Gastrocnemius medialis (tissue), 4 donors: ENCODE measurements around the gene FCHSD2. TPM values are rescaled to one million over a fixed set of nuclear protein-coding genes. Genes with fewer than 3 reads are reported as not detected.
"Not testable (repeated sequence)": the region's sequence is repeated elsewhere in the genome, so short reads cannot be mapped to it uniquely, and the experiment has no call there.

Experiments
- ATAC-seq, 2 donors: fragments of 150-250 bp; one replicate each; pipeline ENCODE4 v1.9.1; 2016
- DNase-seq, 2 donors: peaks; one replicate each; pipeline ENCODE4 v3.0.0-alpha.2; 2019
- H3K27ac ChIP-seq, 4 donors: fragments of 200-600 bp; sonication (generic); 1 replicate in 1 of 4; 2 replicates in 3 of 4; pipeline ENCODE4 v1.5.1; 2016 to 2018; ENCODE audit warnings: mild to moderate bottlenecking in 2 of 4, moderate library complexity in 1 of 4
- H3K27me3 ChIP-seq, 3 donors: fragments of 200-600 bp; sonication (generic) in 2 of 3; 1 replicate in 1 of 3; 2 replicates in 2 of 3; pipeline versions ENCODE4 v1.5.1 to v1.6.0; 2016 to 2019; ENCODE audit warnings: mild to moderate bottlenecking in 1 of 3, moderate library complexity in 1 of 3
- H3K36me3 ChIP-seq, 2 donors: fragments of 200-600 bp; sonication (generic) in 1 of 2; one replicate each; pipeline ENCODE4 v1.5.1; 2017 to 2018
- H3K4me1 ChIP-seq, 2 donors: fragments of 200-600 bp; sonication (generic) in 1 of 2; one replicate each; pipeline ENCODE4 v1.5.1; 2016 to 2017; ENCODE audit warnings: mild to moderate bottlenecking in 2 of 2
- H3K4me3 ChIP-seq, 4 donors: fragments of 200-600 bp; sonication (generic) in 3 of 4; 1 replicate in 1 of 4; 2 replicates in 3 of 4; pipeline ENCODE4 v1.5.1; 2016 to 2019; ENCODE audit warnings: mild to moderate bottlenecking in 2 of 4
- H3K9me3 ChIP-seq, 3 donors: fragments of 200-600 bp; sonication (generic) in 2 of 3; 1 replicate in 1 of 3; 2 replicates in 2 of 3; pipeline ENCODE4 v1.5.1; 2016 to 2019
- POLR2A ChIP-seq, 2 donors: fragments of 450-650 bp; IDR thresholded peaks; one replicate each; pipeline ENCODE4 v1.6.1; 2017; ENCODE audit warnings: antibody characterized with exemption in 2 of 2, mild to moderate bottlenecking in 2 of 2, moderate library complexity in 2 of 2
- in situ Hi-C, 4 donors: fragments of 200-750 bp; cut with MboI; loops; one replicate each; pipeline versions ENCODE4 v1.15.0 to v1.8.0; 2017; ENCODE audit warnings: low sequenced_read_pairs in 4 of 4
- intact Hi-C: fragments of 100-400 bp; cut with DNase I; formaldehyde crosslinking; loops from one replicate; pipeline ENCODE4 v1.15.1; 2023; ENCODE audit warnings: low total_unique reads
- total RNA-seq, 4 donors: library from RNA; depleted of rRNA; stranded (reverse); fragments of >200 nt; gene quantifications; one replicate each; pipeline versions ENCODE4 v1.1.0 to v1.2.3, GENCODE V29; 2016
- TF ChIP-seq, protein P1 (sequence below), 5 experiments: fragments of 450-650 bp in 3 of 5; fragments of 200-600 bp in 2 of 5; sonication (generic) in 2 of 5; IDR thresholded peaks in 4 of 5; conservative IDR thresholded peaks in 1 of 5; 1 replicate in 4 of 5; 2 replicates in 1 of 5; pipeline ENCODE4 v1.5.1; 2016 to 2019; ENCODE audit warnings: antibody characterized with exemption in 5 of 5, mild to moderate bottlenecking in 3 of 5, moderate library complexity in 3 of 5

FCHSD2 gene
- total RNA-seq, 4 donors from 2014 or later: 5.6 to 10.0 (median 8.0) TPM

DNA sequence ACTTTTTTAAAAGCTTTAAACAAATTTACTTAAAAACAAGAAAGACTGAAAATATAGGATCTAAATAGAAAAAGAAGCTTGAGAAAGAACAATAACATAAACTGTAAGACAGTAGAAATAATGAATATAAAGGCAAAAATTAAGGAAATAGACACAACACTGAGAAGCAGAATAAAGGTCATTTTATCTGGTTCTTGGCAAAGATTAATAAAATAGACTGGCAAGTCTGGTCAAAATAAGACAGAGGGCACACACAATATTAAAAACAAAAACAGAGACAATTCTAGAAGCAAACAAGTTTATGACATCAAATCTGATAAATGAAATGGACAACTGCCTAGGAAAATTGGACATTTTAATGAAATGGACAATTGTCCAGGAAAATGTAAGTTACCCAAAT is 222.1 kb downstream of the FCHSD2 start:
- DNase-seq (no peak), ATAC-seq (no peak)
- Histone ChIP-seq H3K27ac (no peak overlapping the region), H3K27me3 (no peaks in the 10 kb centered on the region), H3K4me3 (no peak overlapping the region), H3K36me3 (no peaks in the 10 kb centered on the region), H3K9me3 (no peaks in the 10 kb centered on the region), H3K4me1 (peaks cover 4 to 7% of the 10 kb centered on the region in 2 donors)
- in situ Hi-C loops: loop anchor here in 3 of 4 donors (10.0 kb wide), 1 partner anchor 255 kb away; no protein-coding TSS in a partner anchor
- intact Hi-C loops: loop anchor here (10.0 kb wide), 1 partner anchor 225 kb away; the partner anchor contains the start of gene FCHSD2
- TF ChIP-seq, protein P1, sequence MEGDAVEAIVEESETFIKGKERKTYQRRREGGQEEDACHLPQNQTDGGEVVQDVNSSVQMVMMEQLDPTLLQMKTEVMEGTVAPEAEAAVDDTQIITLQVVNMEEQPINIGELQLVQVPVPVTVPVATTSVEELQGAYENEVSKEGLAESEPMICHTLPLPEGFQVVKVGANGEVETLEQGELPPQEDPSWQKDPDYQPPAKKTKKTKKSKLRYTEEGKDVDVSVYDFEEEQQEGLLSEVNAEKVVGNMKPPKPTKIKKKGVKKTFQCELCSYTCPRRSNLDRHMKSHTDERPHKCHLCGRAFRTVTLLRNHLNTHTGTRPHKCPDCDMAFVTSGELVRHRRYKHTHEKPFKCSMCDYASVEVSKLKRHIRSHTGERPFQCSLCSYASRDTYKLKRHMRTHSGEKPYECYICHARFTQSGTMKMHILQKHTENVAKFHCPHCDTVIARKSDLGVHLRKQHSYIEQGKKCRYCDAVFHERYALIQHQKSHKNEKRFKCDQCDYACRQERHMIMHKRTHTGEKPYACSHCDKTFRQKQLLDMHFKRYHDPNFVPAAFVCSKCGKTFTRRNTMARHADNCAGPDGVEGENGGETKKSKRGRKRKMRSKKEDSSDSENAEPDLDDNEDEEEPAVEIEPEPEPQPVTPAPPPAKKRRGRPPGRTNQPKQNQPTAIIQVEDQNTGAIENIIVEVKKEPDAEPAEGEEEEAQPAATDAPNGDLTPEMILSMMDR (IDR thresholded peaks at IDR 0.05 in 4 of 5, conservative IDR thresholded peaks at IDR 0.05 in 1 of 5): no peak
- TF ChIP-seq POLR2A (IDR thresholded peaks at IDR 0.05): no peak

DNA sequence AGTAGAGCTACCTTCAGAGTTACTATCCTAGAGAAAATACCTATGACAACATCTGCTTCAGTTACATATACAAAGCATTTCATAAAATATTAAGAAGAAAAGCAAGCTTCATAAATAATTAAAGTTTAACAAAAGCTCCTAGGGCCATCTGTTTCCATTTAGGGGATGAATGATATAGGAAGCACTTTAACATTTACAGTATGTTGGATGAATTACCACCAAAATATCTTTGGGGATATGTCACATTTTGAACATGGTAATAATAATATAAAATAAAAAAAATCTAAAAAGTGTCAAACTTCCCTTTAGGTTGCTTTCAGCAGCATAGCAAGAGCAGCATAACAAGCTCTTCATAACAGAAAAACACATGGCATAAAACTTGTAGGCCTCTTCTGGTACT is 223.3 kb downstream of the FCHSD2 start:
- Histone ChIP-seq H3K4me1 (peaks cover 4 to 7% of the 10 kb centered on the region in 2 donors), H3K36me3 (no peaks in the 10 kb centered on the region), H3K4me3 (no peak overlapping the region), H3K27me3 (no peaks in the 10 kb centered on the region), H3K27ac (no peak overlapping the region), H3K9me3 (no peaks in the 10 kb centered on the region)
- intact Hi-C loops: no loop called here
- in situ Hi-C loops: no loop called here
- DNase-seq (no peak), ATAC-seq (no peak)
- TF ChIP-seq, protein P1 (IDR thresholded peaks at IDR 0.05 in 4 of 5, conservative IDR thresholded peaks at IDR 0.05 in 1 of 5): no peak
- no peak for TF ChIP-seq POLR2A (IDR thresholded peaks at IDR 0.05)

DNA sequence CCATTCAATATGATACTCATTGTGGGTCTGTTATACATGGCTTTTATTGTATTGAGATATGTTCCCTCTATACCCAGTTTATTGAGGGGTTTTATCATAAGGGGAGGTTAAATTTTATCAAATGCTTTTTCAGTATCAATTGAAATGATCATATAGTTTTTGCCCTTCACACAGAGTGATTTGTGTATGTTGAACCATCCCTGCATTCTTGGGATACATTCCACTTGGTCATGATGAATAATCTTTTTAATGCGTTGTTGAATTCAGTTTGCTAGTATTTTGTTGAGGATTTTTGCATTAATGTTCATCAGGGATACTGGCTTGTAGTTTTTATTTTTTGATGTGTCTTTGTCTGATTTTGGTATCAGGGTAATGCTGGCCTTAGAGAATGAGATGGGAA is 229.9 kb downstream of the FCHSD2 start:
- H3K4me3 ChIP-seq: no peak overlapping the region
- no peak for ATAC-seq
- no peak for DNase-seq
- in situ Hi-C loops (no loop called here), intact Hi-C loops (no loop called here)
- H3K27ac ChIP-seq: no peak overlapping the region
- no peaks in the 10 kb centered on the region for H3K9me3 ChIP-seq
- H3K4me1 ChIP-seq: no peaks in the 10 kb centered on the region
- H3K27me3 ChIP-seq: no peaks in the 10 kb centered on the region
- TF ChIP-seq POLR2A (IDR thresholded peaks at IDR 0.05): no peak
- TF ChIP-seq, protein P1 (IDR thresholded peaks at IDR 0.05 in 4 of 5, conservative IDR thresholded peaks at IDR 0.05 in 1 of 5): no peak
- no peaks in the 10 kb centered on the region for H3K36me3 ChIP-seq

DNA sequence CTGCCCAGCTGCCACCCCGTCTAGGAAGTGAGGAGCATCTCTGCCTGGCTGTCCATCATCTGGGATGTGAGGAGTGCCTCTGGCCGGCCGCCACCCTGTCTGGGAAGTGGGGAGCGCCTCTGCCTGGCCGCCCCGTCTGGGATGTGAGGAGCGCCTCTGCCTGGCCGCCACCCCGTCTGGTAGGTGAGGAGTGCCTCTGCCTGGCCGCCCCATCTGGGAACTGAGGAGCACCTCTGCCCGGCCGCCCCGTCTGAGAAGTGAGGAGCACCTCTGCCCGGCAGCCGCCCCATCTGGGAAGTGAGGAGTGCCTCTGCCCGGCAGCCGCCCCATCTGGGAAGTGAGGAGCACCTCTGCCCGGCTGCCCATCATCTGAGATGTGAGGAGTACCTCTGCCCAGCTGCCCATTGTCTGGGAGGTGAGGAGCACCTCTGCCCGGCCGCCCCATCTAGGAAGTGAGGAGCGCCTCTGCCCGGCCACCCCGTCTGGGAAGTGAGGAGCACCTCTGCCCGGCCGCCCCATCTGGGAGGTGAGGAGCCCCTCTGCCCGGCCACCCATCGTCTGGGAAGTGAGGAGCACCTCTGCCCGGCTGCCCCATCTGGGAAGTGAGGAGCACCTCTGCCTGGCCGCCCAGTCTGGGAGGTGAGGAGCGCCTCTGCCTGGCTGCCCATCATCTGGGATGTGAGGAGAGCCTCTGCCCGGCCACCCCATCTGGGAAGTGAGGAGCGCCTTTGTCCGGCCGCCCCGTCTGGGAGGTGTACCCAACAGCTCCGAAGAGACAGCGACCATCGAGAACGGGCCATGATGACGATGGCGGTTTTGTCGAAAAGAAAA is 232.3 kb downstream of the FCHSD2 start:
- H3K9me3 ChIP-seq, H3K4me1 ChIP-seq, ATAC-seq: not testable (repeated sequence)

DNA sequence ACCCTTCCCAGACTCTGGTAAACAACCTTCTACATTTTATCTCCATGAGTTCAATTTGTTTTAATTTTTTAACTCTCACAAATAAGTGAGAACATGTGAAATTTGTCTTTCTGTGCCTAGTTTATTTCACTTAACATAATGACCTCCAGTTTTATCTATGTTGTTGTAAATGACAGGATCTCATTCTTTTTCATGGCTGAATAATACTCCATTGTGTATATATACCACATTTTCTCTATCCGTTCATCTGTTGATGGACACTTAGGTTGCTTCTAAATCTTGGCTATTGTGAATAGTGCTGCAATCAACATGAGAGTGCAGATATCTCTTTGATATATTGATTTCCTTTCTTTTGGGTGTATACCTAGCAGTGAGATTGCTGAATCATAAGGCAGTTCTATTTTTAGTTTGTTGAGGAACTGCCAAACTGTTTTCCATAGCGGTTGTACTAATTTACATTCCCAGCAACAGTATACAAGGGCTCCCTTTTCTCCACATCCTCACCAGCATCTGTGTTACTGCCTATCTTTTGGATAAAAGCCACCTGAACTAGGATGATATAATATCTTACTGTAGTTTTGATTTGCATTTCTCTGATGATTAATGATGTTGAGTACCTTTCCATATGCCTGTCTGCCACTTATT is 234.0 kb downstream of the FCHSD2 start:
- Histone ChIP-seq H3K4me3 (no peak overlapping the region), H3K36me3 (peaks cover 0 to 4% of the 10 kb centered on the region in 2 donors), H3K27me3 (no peaks in the 10 kb centered on the region), H3K27ac (no peak overlapping the region), H3K9me3 (peaks cover 0 to 2% (median 0%) of the 10 kb centered on the region in 3 donors), H3K4me1 (no peaks in the 10 kb centered on the region)
- TF ChIP-seq, protein P1 (IDR thresholded peaks at IDR 0.05 in 4 of 5, conservative IDR thresholded peaks at IDR 0.05 in 1 of 5): no peak
- TF ChIP-seq POLR2A (IDR thresholded peaks at IDR 0.05): no peak
- DNase-seq: no peak
- intact Hi-C loops: no loop called here
- in situ Hi-C loops: no loop called here
- ATAC-seq: no peak

More for the DNA sequence above, 232.3 kb downstream of the FCHSD2 start:
- in situ Hi-C loops, intact Hi-C loops, H3K27me3 ChIP-seq, DNase-seq, H3K36me3 ChIP-seq, H3K27ac ChIP-seq, H3K4me3 ChIP-seq: not testable (repeated sequence)
